Transverse colon (tissue), 4 donors: Measurements from ENCODE around the gene TMEM176A. TPM values are rescaled to one million over a fixed set of nuclear protein-coding genes. Genes with fewer than 3 reads are reported as not detected.

Experiments
- DNase-seq: peaks from one replicate; pipeline ENCODE4 v3.0.0-alpha.2; 2019
- H3K27ac ChIP-seq, 4 donors: fragments of 200-600 bp; sonication (generic); 2 replicates each; pipeline ENCODE4 v1.5.1; 2016 to 2018; ENCODE audit warnings: inconsistent platforms in 4 of 4
- H3K27me3 ChIP-seq: fragments of 200-600 bp; sonication (generic); 2 replicates; pipeline ENCODE4 v1.5.1; 2017; ENCODE audit warnings: inconsistent platforms
- H3K36me3 ChIP-seq, 4 donors: fragments of 200-600 bp; sonication (generic); 2 replicates each; pipeline ENCODE4 v1.5.1; 2017 to 2019; ENCODE audit warnings: inconsistent platforms in 4 of 4
- H3K4me1 ChIP-seq, 4 donors: fragments of 200-600 bp; sonication (generic); 2 replicates each; pipeline ENCODE4 v1.5.1; 2017 to 2020; ENCODE audit warnings: inconsistent platforms in 4 of 4
- H3K4me3 ChIP-seq, 4 donors: fragments of 200-600 bp; sonication (generic); 1 replicate in 1 of 4; 2 replicates in 3 of 4; pipeline versions ENCODE4 v1.5.1 to v1.6.1; 2017 to 2019; ENCODE audit warnings: inconsistent platforms in 4 of 4
- H3K9me3 ChIP-seq, 2 donors: fragments of 200-600 bp; sonication (generic); 2 replicates each; pipeline ENCODE4 v1.5.1; 2017 to 2019; ENCODE audit warnings: inconsistent platforms in 2 of 2
- EP300 ChIP-seq: sonication (generic); formaldehyde crosslinking; IDR thresholded peaks from one replicate; pipeline ENCODE4 v1.6.1; 2017; ENCODE audit warnings: antibody characterized with exemption, low read depth
- POLR2A ChIP-seq: fragments of 450-650 bp; IDR thresholded peaks from one replicate; pipeline ENCODE4 v1.6.1; 2016; ENCODE audit warnings: antibody characterized with exemption, mild to moderate bottlenecking, moderate library complexity
- POLR2AphosphoS5 ChIP-seq, 3 donors: sonication (generic); formaldehyde crosslinking; IDR thresholded peaks; one replicate each; pipeline ENCODE4 v1.6.1; 2016; ENCODE audit warnings: antibody characterized with exemption in 3 of 3
- WGBS, 2 donors: methylation state at CpG; one replicate each; pipeline ENCODE4 v1.1.5; 2018; ENCODE audit warnings: low coverage in 1 of 2; 5-methylcytosine and 5-hydroxymethylcytosine counted together
- in situ Hi-C, 4 donors: fragments of 200-750 bp; cut with MboI; loops; one replicate each; pipeline versions ENCODE4 v1.15.0 to v1.15.1; 2017; ENCODE audit warnings: low sequenced_read_pairs in 3 of 4, low pct_ligation_motif_present in 1 of 4, low pct_unique_long_range_greater_than_20kb in 1 of 4
- intact Hi-C: fragments of 100-400 bp; cut with DNase I; formaldehyde crosslinking; loops from one replicate; pipeline ENCODE4 v1.15.1; 2023; ENCODE audit warnings: low total_unique reads
- total RNA-seq, 4 donors: library from RNA; depleted of rRNA; stranded (reverse); fragments of >200 nt; gene quantifications; one replicate each; pipeline ENCODE4 v1.1.0, GENCODE V29; 2016
- TF ChIP-seq, protein P1 (sequence below), 5 experiments: fragments of 200-600 bp in 3 of 5; fragments of 450-650 bp in 2 of 5; sonication (generic) in 3 of 5; IDR thresholded peaks; 1 replicate in 2 of 5; 2 replicates in 3 of 5; pipeline ENCODE4 v1.5.1; 2016 to 2017; ENCODE audit warnings: antibody characterized with exemption in 5 of 5, inconsistent platforms in 3 of 5, mild to moderate bottlenecking in 2 of 5, moderate library complexity in 1 of 5

The TMEM176A gene
- total RNA-seq, 4 donors from 2014 or later = 44.6 to 210 (median 171) TPM

DNA sequence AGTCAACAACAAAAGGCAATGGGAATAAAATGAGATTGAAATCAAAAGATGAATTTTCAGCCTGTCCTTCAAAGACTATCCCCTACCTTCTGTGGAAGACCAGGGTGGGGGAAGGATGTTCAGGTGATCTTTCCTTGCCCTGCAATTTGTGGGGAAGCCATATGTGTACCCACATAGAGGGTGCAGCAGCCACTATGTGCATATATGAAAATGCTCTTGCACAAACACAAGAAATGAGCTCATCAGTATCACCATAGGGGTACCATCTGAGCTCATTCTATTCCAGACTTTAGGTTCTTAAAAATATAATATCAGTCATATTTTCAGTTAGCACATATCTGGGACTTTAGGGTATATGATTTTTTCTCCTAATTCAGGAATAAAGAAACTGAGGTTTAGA, 45.6 kb upstream of the TMEM176A start:
- Histone ChIP-seq H3K4me1 (peaks cover 0 to 4% (median 0%) of the 10 kb centered on the region in 4 donors), H3K27ac (peak overlapping the region in 3 of 4 donors; percentile 29 to 65 (median 61)), H3K27me3 (no peaks in the 10 kb centered on the region), H3K36me3 (no peaks in the 10 kb centered on the region), H3K4me3 (no peak overlapping the region), H3K9me3 (no peaks in the 10 kb centered on the region)
- in situ Hi-C loops = loop anchor here in 2 of 4 donors (5.0 to 10.0 kb wide), 2 partner anchors 308 to 310 kb away; no protein-coding TSS in a partner anchor
- TF ChIP-seq, protein P1, sequence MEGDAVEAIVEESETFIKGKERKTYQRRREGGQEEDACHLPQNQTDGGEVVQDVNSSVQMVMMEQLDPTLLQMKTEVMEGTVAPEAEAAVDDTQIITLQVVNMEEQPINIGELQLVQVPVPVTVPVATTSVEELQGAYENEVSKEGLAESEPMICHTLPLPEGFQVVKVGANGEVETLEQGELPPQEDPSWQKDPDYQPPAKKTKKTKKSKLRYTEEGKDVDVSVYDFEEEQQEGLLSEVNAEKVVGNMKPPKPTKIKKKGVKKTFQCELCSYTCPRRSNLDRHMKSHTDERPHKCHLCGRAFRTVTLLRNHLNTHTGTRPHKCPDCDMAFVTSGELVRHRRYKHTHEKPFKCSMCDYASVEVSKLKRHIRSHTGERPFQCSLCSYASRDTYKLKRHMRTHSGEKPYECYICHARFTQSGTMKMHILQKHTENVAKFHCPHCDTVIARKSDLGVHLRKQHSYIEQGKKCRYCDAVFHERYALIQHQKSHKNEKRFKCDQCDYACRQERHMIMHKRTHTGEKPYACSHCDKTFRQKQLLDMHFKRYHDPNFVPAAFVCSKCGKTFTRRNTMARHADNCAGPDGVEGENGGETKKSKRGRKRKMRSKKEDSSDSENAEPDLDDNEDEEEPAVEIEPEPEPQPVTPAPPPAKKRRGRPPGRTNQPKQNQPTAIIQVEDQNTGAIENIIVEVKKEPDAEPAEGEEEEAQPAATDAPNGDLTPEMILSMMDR (IDR thresholded peaks at IDR 0.05) = no peak
- TF ChIP-seq EP300 = no peak
- no peak for TF ChIP-seq POLR2AphosphoS5 (IDR thresholded peaks at IDR 0.05)
- no peak for TF ChIP-seq POLR2A
- no peak for DNase-seq
- intact Hi-C loops = no loop called here

DNA sequence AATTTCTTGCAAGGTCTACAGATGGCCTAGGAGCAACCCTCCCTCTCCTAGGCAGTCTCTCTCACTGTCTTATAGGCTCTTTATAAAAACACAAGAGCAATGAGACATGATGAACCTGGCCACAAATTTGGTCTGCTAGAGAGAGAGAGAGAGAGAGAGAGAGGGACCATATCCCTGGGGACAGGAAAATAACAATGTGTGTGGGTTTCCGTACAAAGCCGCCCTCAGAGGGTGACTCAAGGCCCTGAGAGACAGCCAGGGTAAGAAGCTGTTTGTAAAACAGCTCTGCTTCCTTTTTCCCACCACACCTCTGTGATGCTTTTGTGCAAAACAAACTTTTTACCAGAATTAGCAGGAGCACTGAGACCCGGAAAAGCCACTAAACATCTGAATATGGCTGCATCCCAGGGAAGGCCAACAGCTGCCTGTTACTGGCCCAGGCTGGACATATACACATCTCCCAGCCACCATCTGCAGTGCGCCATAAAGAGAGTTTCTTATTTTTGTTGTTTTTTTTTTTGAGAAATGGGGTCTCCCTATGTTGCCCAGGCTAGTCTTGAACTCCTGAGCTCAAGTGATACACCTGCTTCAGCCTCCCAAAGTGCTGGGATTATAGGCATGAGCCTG, 45.0 kb upstream of the TMEM176A start:
- no peak for TF ChIP-seq EP300
- H3K4me3 ChIP-seq = no peak overlapping the region
- intact Hi-C loops = no loop called here
- 57 to 65% methylated on average over 4 of the region's 4 CpGs for WGBS, 2 donors
- H3K9me3 ChIP-seq = no peaks in the 10 kb centered on the region
- no peaks in the 10 kb centered on the region for H3K36me3 ChIP-seq
- DNase-seq = no peak
- peaks cover 0 to 4% (median 0%) of the 10 kb centered on the region in 4 donors for H3K4me1 ChIP-seq
- in situ Hi-C loops = loop anchor here in 2 of 4 donors (5.0 to 10.0 kb wide), 2 partner anchors 308 to 311 kb away; no protein-coding TSS in a partner anchor
- peak overlapping the region; percentile 29 to 65 (median 46) for H3K27ac ChIP-seq
- H3K27me3 ChIP-seq = no peaks in the 10 kb centered on the region

DNA sequence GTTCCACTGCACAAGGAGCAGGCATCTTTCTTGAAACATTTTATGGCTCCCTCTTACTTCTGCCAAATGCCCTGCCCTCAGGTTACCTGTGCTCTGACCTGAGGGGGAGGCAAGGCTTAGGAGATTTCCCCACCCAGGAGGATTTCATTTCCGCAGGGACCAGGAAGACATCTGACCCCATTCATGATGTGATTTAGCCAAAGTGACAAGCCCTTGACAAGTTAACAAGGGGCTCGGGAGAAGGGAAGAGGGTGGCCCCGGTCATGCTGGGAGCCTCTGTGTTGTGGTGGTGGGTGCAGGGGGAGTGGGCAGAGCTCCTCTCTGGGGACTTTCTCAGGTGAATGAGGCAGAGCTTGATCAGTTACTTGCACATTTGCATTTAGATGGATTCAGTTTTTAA, 44.4 kb upstream of the TMEM176A start:
- Histone ChIP-seq H3K9me3 (no peaks in the 10 kb centered on the region), H3K4me3 (no peak overlapping the region), H3K36me3 (no peaks in the 10 kb centered on the region), H3K27me3 (no peaks in the 10 kb centered on the region), H3K4me1 (peaks cover 0 to 4% (median 0%) of the 10 kb centered on the region in 4 donors), H3K27ac (peak overlapping the region; percentile 29 to 65 (median 46))
- no peak for TF ChIP-seq POLR2AphosphoS5 (IDR thresholded peaks at IDR 0.05)
- TF ChIP-seq EP300 = no peak
- no peak for TF ChIP-seq POLR2A
- TF ChIP-seq, protein P1 (IDR thresholded peaks at IDR 0.05) = no peak
- intact Hi-C loops = no loop called here
- 66% methylated on average over 3 of the region's 3 CpGs; no CpG with 5 or more reads in 1 of the 2 donors for WGBS, 2 donors
- no peak for DNase-seq
- in situ Hi-C loops = loop anchor here in 2 of 4 donors (5.0 to 10.0 kb wide), 2 partner anchors 309 to 311 kb away; no protein-coding TSS in a partner anchor

DNA sequence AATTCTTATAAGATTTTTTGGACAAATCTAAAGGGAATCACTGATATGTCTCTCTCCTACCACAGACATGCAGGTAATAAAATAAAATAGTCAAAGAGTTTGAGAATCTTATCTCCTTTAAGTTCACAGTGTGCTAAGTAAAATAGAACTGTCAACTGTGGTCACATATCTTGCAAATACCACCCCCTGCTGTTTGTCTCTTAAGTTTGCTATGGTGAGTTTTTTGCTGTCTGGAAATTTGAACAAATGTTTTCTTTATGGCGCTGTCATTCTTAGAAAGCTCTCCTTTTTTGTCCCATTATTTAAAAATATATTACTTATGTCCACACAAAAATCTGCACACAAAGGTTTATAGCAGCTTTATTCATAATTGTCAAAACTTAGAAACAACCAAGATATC, 43.7 kb upstream of the TMEM176A start:
- TF ChIP-seq EP300 (no peak), POLR2A (no peak), POLR2AphosphoS5 (IDR thresholded peaks at IDR 0.05) (no peak)
- TF ChIP-seq, protein P1 (IDR thresholded peaks at IDR 0.05) = peak in 4 of 5 experiments; percentile 40 to 53 (median 44)
- 24 to 43% methylated on average over 1 of the region's 1 CpG for WGBS, 2 donors
- no peak for DNase-seq

More for the DNA sequence above, 43.7 kb upstream of the TMEM176A start:
- H3K27ac ChIP-seq = peak overlapping the region in 2 of 4 donors; percentile 29 to 65
- no peak overlapping the region for H3K4me3 ChIP-seq
- no peaks in the 10 kb centered on the region for H3K9me3 ChIP-seq
- H3K4me1 ChIP-seq = peaks cover 0 to 4% (median 0%) of the 10 kb centered on the region in 4 donors
- H3K36me3 ChIP-seq = no peaks in the 10 kb centered on the region
- intact Hi-C loops (no loop called here), in situ Hi-C loops (loop anchor here in 2 of 4 donors (5.0 to 10.0 kb wide), 2 partner anchors 310 to 312 kb away; no protein-coding TSS in a partner anchor)
- no peaks in the 10 kb centered on the region for H3K27me3 ChIP-seq
